Parathyroid adenoma (tissue), 2 donors: Measurements from ENCODE around the gene POLR3K.

ENCODE experiments used
- H2AFZ ChIP-seq: fragments of 300-600 bp; sonication (generic); one replicate; pipeline ENCODE4 v1.7.0; 2017; ENCODE audit warnings: antibody characterized with exemption, mild to moderate bottlenecking
- H3K27ac ChIP-seq: fragments of 300-600 bp; sonication (generic); one replicate; pipeline ENCODE4 v1.7.0; 2017
- H3K27me3 ChIP-seq: fragments of 300-600 bp; sonication (generic); one replicate; pipeline ENCODE4 v1.7.0; 2017; ENCODE audit warnings: low read length; ENCODE audit not compliant: control insufficient read depth, insufficient read depth
- H3K36me3 ChIP-seq: fragments of 300-600 bp; sonication (generic); one replicate; pipeline ENCODE4 v1.7.0; 2017; ENCODE audit warnings: low read length; ENCODE audit not compliant: control insufficient read depth, insufficient read depth
- H3K4me1 ChIP-seq: fragments of 300-600 bp; sonication (generic); one replicate; pipeline ENCODE4 v1.7.0; 2017; ENCODE audit warnings: control low read depth
- H3K4me2 ChIP-seq: fragments of 300-600 bp; sonication (generic); one replicate; pipeline ENCODE4 v1.7.0; 2017; ENCODE audit warnings: low read length
- H3K4me3 ChIP-seq: fragments of 300-600 bp; sonication (generic); one replicate; pipeline ENCODE4 v1.7.0; 2017; ENCODE audit warnings: low read depth, low read length
- H3K79me2 ChIP-seq: fragments of 300-600 bp; sonication (generic); one replicate; pipeline ENCODE4 v1.7.0; 2017; ENCODE audit warnings: control low read depth
- H3K9ac ChIP-seq: fragments of 300-600 bp; sonication (generic); one replicate; pipeline ENCODE4 v1.7.0; 2017; ENCODE audit warnings: mild to moderate bottlenecking
- H3K9me3 ChIP-seq: fragments of 300-600 bp; sonication (generic); one replicate; pipeline ENCODE4 v1.7.0; 2017; ENCODE audit warnings: low read length; ENCODE audit not compliant: control insufficient read depth
- TF ChIP-seq, protein P1 (sequence below): fragments of 300-600 bp; sonication (generic); IDR thresholded peaks from one replicate; pipeline ENCODE4 v1.7.0; 2017; ENCODE audit warnings: antibody characterized with exemption, mild to moderate bottlenecking
- donor health status: primary hyperparathyroidism.

POLR3K gene

DNA sequence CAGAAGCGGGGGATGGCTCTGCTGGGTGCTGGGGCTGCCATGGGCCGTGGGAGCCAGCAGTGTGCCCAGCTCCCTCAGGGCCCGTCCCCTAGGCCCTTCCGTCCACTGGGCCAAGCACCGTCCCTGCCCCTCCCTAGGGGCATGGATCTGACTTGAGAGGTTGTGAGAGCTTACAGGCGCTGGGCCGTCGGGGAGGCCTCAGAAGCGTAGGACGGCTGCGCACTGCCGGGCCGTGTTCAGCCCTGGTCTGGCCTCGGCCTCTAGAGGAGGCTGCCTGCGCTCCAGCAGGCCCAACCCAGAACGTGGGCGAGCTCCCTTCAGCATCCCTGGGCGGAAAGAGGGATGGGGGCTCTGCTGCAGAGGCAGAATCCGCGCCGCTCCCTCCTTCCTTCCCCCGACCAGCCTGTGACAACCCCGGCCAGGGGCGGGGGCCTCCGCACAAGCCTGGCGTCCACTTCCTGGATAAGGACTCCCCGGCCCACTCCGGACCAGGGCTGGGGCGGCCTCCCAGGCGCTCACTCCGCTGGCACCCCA, 23.9 kb upstream of the POLR3K start:
- Histone ChIP-seq H3K4me3 (peak overlapping the region; percentile 61), H3K4me1 (peaks cover 12% of the 10 kb centered on the region), H2AFZ (peak overlapping the region; percentile 80), H3K27me3 (no peaks in the 10 kb centered on the region), H3K9me3 (no peaks in the 10 kb centered on the region), H3K36me3 (no peaks in the 10 kb centered on the region), H3K9ac (no peak overlapping the region), H3K79me2 (no peaks in the 10 kb centered on the region), H3K27ac (peak overlapping the region; percentile 21), H3K4me2 (peak overlapping the region; percentile 67)
- TF ChIP-seq, protein P1, sequence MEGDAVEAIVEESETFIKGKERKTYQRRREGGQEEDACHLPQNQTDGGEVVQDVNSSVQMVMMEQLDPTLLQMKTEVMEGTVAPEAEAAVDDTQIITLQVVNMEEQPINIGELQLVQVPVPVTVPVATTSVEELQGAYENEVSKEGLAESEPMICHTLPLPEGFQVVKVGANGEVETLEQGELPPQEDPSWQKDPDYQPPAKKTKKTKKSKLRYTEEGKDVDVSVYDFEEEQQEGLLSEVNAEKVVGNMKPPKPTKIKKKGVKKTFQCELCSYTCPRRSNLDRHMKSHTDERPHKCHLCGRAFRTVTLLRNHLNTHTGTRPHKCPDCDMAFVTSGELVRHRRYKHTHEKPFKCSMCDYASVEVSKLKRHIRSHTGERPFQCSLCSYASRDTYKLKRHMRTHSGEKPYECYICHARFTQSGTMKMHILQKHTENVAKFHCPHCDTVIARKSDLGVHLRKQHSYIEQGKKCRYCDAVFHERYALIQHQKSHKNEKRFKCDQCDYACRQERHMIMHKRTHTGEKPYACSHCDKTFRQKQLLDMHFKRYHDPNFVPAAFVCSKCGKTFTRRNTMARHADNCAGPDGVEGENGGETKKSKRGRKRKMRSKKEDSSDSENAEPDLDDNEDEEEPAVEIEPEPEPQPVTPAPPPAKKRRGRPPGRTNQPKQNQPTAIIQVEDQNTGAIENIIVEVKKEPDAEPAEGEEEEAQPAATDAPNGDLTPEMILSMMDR, result no peak

DNA sequence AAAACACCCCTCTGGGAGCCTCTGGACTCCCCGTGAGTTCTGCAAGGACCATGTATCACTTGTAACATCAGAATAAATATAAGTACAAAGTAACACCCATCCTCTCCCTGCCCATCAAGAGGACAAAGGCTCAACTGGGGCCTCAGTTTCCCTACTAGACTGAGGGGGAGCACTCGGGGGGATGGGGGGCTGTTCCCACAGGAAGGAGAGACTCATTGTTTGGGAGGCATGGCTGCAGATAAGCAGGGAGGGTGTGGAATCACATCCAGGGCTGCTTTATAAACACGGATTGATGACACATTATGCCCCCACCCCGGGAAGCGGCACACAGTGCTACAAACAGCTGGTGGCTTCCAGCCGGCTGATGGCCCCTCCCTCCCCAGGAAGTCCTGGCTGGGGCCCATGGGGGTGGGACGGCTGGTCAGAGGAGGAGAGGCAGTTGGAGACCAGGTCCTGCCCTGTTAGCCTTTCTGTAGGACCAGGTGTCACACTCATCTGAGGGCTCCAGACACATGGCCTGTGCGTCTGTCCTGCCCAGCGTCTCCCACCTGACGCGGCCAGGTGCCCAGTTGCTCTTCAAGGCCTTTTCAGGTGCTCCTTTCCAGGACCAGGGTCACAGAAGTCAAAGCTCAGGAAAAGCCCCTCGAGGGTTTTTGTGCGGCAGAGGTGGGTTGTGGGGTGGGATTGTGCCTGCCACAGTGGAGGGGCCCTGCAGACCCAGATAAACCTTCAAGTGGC, 23.3 kb upstream of the POLR3K start:
- Histone ChIP-seq H3K79me2 (no peaks in the 10 kb centered on the region), H3K9me3 (no peaks in the 10 kb centered on the region), H2AFZ (no peak overlapping the region), H3K27ac (no peak overlapping the region), H3K4me3 (no peak overlapping the region), H3K4me2 (peak overlapping the region; percentile 67), H3K36me3 (no peaks in the 10 kb centered on the region), H3K4me1 (peaks cover 12% of the 10 kb centered on the region), H3K27me3 (no peaks in the 10 kb centered on the region), H3K9ac (no peak overlapping the region)
- TF ChIP-seq, protein P1, result no peak

GRCh38 chr16:75580-76501, 22.4 kb upstream of the POLR3K start:
- Histone ChIP-seq H2AFZ (no peak overlapping the region), H3K27ac (peak overlapping the region; percentile 19), H3K4me1 (peaks cover 15% of the 10 kb centered on the region), H3K36me3 (no peaks in the 10 kb centered on the region), H3K9ac (no peak overlapping the region), H3K27me3 (no peaks in the 10 kb centered on the region), H3K9me3 (no peaks in the 10 kb centered on the region), H3K4me2 (no peak overlapping the region), H3K79me2 (no peaks in the 10 kb centered on the region), H3K4me3 (no peak overlapping the region)
- TF ChIP-seq, protein P1, result no peak

DNA sequence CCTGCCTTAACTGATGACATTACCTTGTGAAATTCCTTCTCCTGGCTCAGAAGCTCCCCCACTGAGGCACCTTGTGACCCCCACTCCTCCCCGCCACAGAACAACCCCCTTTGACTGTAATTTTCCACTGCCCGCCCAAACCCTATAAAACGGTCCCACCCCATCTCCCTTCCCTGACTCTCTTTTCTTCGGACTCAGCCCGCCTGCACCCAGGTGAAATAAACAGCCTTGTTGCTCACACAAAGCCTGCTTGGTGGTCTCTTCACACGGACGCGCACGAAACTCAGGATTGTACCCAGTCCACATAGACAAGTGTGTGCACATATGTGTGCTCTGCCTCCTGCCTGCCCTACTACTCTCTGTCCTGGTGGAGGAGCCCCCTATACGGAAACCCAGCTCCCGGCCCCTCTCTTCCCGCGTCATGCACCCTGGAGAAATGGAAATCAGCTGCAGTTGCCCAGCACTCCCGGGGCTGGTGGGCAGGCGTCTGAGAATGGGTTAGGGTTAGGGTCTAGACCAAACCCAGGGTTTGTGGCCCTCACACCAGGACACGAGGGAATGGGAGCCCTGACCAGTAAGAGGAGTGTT, 21.4 kb upstream of the POLR3K start:
- Histone ChIP-seq H3K4me3 (no peak overlapping the region), H3K9ac (no peak overlapping the region), H3K4me1 (peaks cover 15% of the 10 kb centered on the region), H3K27me3 (no peaks in the 10 kb centered on the region), H3K9me3 (no peaks in the 10 kb centered on the region), H2AFZ (no peak overlapping the region), H3K79me2 (no peaks in the 10 kb centered on the region), H3K4me2 (no peak overlapping the region), H3K36me3 (no peaks in the 10 kb centered on the region), H3K27ac (no peak overlapping the region)
- TF ChIP-seq, protein P1, result no peak
